AG09309 (cell line): Measurements from ENCODE around the gene TGM2.

ENCODE experiments used
- DNase-seq: peaks from one replicate; pipeline ENCODE4 v3.0.0-alpha.2; 2010; ENCODE audit warnings: low read depth
- H3K4me3 ChIP-seq: 2 replicates; pipeline ENCODE4 v1.5.1; 2011; ENCODE audit warnings: mild to moderate bottlenecking, low read depth, low read length, moderate library complexity; ENCODE audit not compliant: control insufficient read depth
- CTCF ChIP-seq: IDR thresholded peaks from 2 replicates; pipeline ENCODE4 v1.5.1; 2011; ENCODE audit warnings: mild to moderate bottlenecking, low read depth, low read length, inconsistent platforms; ENCODE audit not compliant: insufficient read depth, control insufficient read depth; ENCODE audit errors: missing control alignments

Gene TGM2

DNA sequence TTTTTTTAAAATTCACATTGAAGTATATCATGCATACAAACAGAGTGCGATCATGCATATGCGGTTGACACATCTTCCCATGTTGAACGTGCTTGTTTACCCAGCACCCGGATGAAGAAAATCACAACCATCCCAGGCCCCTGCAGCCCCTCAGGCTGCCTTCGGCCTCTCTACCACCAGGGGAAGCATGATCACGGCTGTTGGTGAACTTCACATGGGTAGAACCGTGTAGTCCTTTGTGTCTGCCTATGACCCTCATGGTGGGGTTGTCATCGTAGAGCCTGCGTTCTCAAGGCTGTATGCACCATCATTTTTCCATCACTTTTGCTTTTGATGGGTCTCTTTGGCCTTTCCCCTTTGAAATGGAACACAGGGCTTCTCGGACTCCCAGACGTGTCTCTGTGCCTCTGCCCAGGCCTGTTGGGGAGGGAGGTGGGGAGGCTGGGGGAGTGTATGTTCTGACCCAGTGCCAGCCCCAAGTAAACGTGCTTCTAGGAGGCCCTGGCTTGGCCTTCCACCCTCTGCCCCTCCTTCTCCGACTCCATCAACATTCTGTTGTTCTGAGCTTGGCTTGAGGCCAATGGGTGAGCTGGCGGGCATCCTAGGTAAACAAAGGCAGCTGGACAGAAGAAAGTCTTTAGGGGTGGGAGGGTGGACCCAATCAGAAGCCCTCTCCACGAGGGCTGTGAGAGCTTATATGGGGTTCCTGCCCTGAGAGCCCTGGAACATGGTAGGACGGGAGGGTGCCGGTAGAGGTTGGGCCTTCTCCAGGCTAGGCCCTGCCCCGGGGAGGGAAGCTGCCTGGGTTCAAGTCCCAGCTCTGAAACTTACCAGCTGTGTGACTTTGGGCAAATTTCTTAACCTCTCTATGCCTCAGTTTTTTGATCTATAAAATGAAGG is 39.7 kb downstream of the TGM2 start:
- no peak overlapping the region for H3K4me3 ChIP-seq
- DNase-seq, result no peak
- no peak for TF ChIP-seq CTCF

DNA sequence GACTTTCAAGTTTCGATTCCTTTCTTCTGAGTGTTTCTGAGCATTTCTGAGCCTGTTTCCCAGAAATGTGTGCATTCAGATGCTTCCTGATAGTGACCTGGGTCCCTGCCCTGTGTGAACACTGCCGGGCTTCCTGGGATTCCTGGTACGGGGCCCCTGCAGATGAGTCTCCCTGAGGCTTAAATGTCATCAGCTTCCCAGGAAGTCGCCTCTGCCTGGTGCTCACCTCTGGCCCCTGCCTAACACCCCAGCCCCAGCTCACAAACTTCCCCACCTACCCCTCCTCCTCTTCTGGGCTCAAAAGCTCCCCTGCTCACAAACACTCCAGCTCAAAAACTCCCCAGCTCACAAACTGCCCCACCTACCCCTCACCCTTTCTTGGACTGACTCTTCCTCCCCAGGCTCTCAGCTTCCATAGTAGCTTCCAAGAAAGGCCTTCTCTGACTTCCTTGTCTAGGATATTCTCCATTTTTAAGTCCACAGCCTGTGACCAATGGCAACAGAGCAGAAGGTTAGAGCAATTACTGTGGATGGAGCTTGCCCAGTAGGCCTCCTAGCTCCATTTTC is 42.0 kb downstream of the TGM2 start:
- H3K4me3 ChIP-seq, result no peak overlapping the region
- DNase-seq, result no peak
- no peak for TF ChIP-seq CTCF

DNA sequence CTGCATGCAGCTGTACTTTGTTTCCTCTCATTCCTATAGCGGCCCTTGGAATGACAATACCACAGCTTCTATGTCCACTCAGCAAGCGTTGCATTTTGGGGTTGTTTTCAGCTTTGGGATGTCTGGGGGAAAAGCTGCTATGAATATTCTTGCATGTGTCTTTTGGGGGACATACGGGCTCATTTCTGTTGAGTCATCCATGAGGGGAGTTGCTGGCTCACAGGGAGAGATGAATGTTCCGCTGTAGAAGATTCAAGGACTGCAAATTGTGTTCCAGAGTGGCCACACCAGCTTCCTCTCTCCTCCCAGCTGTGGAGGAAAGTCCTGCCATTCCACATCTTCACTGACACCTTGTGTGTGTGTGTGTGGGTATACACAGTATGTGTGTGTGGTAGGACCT is 43.3 kb downstream of the TGM2 start:
- no peak for TF ChIP-seq CTCF
- no peak overlapping the region for H3K4me3 ChIP-seq
- no peak for DNase-seq

- no peak overlapping the region for H3K4me3 ChIP-seq
- no peak for TF ChIP-seq CTCF
- DNase-seq, result no peak
These were observed 44.5 kb downstream of the TGM2 start for GRCh38 chr20:38120625-38120988.

- no peak overlapping the region for H3K4me3 ChIP-seq
- DNase-seq, result no peak
- TF ChIP-seq CTCF, result no peak
These were observed 45.6 kb downstream of the TGM2 start for GRCh38 chr20:38119446-38119845.

- no peak for TF ChIP-seq CTCF
- no peak overlapping the region for H3K4me3 ChIP-seq
- DNase-seq, result no peak
These were observed 47.4 kb downstream of the TGM2 start for GRCh38 chr20:38117635-38118034.
